ENCODE results near the gene LAMB4.

The LAMB4 gene

GRCh38 chr7:108079276-108079647, 50.9 kb downstream of the LAMB4 start:
- no peak for DNase-seq (ENCODE audit: low read depth)
- H3K4me3 ChIP-seq (ENCODE audit: control insufficient read depth, low read depth, low read length): no peak overlapping the region
- no peak for TF ChIP-seq CTCF (IDR thresholded peaks at IDR 0.05; ENCODE audit: control insufficient read depth, insufficient read depth, low read depth, low read length, missing control alignments)

GRCh38 chr7:108078691-108079090, 51.5 kb downstream of the LAMB4 start:
- DNase-seq (ENCODE audit: low read depth): no peak
- TF ChIP-seq CTCF (IDR thresholded peaks at IDR 0.05; ENCODE audit: control insufficient read depth, insufficient read depth, low read depth, low read length, missing control alignments): no peak
- H3K4me3 ChIP-seq (ENCODE audit: control insufficient read depth, low read depth, low read length): no peak overlapping the region

- no peak overlapping the region for H3K4me3 ChIP-seq (ENCODE audit: control insufficient read depth, low read depth, low read length)
- no peak for TF ChIP-seq CTCF (IDR thresholded peaks at IDR 0.05; ENCODE audit: control insufficient read depth, insufficient read depth, low read depth, low read length, missing control alignments)
- no peak for DNase-seq (ENCODE audit: low read depth)
These were observed 51.9 kb downstream of the LAMB4 start for GRCh38 chr7:108078211-108078673.

GRCh38 chr7:108077709-108078108, 52.5 kb downstream of the LAMB4 start:
- no peak for TF ChIP-seq CTCF (IDR thresholded peaks at IDR 0.05; ENCODE audit: control insufficient read depth, insufficient read depth, low read depth, low read length, missing control alignments)
- no peak overlapping the region for H3K4me3 ChIP-seq (ENCODE audit: control insufficient read depth, low read depth, low read length)

GRCh38 chr7:108076156-108076555, 54.0 kb downstream of the LAMB4 start:
- no peak for DNase-seq (ENCODE audit: low read depth)
- no peak for TF ChIP-seq CTCF (IDR thresholded peaks at IDR 0.05; ENCODE audit: control insufficient read depth, insufficient read depth, low read depth, low read length, missing control alignments)
- no peak overlapping the region for H3K4me3 ChIP-seq (ENCODE audit: control insufficient read depth, low read depth, low read length)

More at GRCh38 chr7:108077709-108078108, 52.5 kb downstream of the LAMB4 start:
- DNase-seq (ENCODE audit: low read depth): no peak

- no peak for DNase-seq (ENCODE audit: low read depth)
- TF ChIP-seq CTCF (IDR thresholded peaks at IDR 0.05; ENCODE audit: control insufficient read depth, insufficient read depth, low read depth, low read length, missing control alignments): no peak
- no peak overlapping the region for H3K4me3 ChIP-seq (ENCODE audit: control insufficient read depth, low read depth, low read length)
These were observed 56.7 kb downstream of the LAMB4 start for GRCh38 chr7:108073305-108074070.

Measured in AG09309 (cell line).